ENCODE results near the gene TTL.
"Not testable (repeated sequence)": the region's sequence is repeated elsewhere in the genome, so short reads cannot be mapped to it uniquely, and the experiment has no call there.

Gene TTL

DNA sequence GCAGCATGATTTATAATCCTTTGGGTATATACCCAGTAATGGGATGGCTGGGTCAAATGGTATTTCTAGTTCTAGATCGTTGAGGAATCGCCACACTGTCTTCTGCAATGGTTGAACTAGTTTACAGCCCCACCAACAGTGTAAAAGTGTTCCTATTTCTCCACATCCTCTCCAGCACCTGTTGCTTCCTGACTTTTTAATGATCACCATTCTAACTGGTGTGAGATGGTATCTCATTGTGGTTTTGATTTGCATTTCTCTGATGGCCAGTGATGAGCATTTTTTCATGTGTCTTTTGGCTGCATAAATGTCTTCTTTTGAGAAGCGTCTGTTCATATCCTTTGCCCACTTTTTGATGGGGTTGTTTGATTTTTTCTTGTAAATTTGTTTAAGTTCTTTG lies 42.3 kb downstream of the TTL start:
- not testable (repeated sequence) for DNase-seq

DNA sequence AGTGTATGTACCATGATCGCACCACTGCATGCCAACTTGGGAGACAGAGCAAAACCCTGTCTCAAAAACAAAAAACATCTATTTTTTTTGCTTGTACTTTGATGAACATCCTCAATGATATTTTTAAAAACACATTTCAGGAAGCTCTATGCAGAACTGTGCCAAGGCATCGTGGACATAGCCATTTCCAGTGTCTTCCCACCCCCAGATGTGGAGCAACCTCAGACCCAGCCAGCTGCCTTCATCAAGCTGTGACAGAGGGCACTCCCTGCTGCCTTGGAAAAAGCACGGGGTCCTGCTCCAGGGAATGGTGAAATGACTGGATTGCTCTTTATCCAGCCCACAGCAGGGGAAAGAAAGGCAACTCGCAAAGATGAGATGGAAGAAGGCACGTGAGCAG lies 46.6 kb downstream of the TTL start:
- DNase-seq, result no peak

DNA sequence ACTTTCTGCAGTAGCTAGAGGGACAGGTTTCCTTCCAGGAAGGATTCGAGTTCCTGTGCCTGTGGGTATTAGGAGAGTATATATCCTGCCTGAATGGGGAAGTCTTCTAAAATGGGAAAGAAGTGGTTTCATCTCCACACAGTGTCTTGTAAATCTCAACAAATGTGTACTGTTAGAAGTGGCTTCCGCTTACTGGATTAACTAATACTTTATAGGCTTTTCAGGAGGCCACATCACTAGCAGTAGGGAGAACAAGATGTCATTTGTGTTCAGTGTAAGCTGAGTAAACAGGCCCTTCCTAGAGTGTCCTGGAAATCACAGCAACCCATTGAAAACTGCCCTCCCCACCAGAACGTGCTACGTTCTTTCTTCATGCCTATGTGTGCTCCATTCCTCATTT lies 47.8 kb downstream of the TTL start:
- DNase-seq, result no peak

DNA sequence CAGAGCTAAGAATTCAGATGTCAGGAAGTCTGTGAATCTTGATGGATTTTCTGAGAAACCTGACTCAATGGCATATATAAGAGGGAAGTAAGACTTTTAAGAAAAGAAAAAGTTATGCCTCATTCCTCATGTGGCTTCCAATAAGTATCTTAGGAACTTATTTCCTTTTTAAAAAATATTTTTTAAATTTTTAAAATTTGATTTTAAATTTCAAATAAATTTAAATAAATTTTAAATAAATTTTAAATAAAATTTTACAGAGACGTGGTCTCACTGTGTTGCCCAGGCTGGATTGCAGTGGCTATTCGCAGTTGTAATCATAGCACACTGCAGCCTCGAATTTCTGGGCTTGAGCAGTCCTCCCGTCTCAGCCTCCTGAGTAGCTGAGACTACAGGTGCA lies 48.8 kb downstream of the TTL start:
- no peak for DNase-seq

DNA sequence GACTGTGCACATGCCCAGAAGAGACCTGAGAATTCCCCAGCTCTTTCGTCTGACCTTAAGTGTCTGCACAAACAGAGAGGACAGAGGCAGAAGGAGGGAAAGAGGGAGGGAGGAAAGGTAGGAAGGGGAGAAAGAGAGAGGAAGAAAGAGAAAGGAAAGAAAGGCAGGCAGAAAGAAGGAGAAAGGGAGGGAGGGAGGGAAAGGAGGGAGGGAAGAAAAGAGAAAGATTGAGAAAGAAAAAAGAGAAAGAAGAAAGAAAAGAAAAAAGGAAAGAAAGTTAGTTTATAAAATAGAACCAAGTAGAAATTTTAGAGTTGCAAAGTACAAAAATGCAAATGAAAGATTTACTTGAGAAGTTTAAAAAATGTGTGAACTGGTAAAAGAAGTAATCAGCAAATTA lies 52.9 kb downstream of the TTL start:
- no peak for DNase-seq

DNA sequence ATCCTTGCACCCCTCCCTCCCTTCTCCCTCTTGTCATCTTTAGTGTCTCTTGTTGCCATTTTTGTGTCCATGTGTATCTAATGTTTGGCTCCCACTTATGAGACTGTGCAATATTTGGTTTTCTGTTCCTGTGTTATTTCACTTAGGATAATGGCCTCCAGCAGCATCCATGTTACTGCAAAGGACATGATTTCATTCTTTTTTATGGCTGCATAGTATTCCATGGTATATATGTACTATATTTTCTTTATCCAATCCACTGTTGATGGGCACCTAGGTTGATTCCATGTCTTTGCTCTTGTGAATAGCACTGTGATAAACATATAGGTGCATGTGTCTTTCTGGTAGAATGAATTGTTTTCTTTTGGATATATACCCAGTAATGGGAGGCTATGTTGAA lies 54.7 kb downstream of the TTL start:
- not testable (repeated sequence) for DNase-seq

DNA sequence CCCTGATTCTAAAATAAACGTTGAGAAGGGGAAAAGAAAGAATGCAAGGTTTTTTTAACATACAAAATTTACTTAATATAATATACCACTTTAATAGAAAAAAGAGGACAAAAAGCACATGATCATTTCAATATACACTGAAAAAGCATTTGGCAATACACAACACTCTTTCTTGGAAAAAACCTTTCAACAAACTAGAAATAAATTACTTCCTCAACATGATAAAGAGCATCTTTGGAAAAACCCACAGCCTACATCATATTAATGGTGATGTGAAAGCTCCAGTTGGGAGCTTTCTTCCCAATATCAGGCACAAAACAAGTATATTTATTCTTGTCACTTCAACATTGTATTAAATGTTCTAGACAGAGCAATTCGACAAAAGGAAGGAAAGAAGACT lies 57.4 kb downstream of the TTL start:
- no peak for DNase-seq

DNA sequence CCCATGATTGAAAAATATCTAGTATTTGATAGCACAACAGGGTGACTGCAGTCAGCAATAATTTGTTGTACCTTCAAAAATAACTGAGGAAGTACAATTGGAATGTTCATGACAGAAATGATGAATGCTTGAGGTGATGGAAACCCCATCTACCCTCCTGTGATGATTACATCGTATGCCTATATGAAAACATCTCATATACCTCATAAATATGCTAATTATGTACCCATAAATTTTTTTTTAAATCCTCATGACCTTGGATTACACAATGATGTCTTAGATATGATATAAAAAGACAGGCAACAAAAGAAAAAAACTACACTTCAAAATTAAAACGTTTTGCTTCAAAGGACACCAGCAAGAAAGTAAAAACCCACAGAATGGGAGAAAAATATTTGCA lies 59.0 kb downstream of the TTL start:
- no peak for DNase-seq

DNA sequence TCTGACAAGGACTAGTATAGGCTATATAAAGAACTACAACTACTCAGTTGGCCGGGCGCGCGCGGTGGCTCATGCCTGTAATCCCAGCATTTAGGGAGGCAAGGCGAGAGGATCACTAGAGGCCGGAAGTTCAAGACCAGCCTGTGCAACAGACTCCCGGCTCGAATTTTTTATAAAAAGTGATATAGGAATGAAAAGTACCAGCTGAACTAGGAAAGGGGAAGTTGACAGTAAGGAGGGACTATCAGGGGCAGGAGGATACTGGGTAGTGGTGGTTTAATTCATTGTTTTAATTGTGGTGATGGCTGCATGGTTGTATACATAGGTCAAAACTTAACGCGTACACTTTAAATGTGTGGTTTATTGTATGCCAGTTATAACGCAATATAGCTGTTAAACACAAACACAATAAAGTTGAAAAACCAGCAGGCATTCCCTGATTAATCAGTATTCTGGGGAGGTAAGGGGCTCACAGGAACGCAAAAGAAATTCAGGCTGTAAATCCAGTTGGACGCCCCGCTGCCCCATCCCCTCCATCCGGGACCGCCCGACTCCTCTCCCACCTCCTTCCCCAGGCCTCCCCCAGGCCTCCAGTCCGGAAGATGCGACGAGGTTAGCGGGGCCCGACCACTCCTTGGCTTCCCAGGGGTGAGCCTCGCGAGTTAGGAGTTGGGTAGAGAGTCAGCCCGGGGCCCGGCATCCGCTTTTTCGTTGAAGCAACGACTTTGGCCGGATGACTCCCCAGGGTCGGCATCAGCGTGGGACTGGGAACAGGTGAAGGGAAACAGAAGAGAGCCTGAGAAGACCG lies 59.6 kb downstream of the TTL start:
- DNase-seq, result peak; percentile 11 to 74

DNA sequence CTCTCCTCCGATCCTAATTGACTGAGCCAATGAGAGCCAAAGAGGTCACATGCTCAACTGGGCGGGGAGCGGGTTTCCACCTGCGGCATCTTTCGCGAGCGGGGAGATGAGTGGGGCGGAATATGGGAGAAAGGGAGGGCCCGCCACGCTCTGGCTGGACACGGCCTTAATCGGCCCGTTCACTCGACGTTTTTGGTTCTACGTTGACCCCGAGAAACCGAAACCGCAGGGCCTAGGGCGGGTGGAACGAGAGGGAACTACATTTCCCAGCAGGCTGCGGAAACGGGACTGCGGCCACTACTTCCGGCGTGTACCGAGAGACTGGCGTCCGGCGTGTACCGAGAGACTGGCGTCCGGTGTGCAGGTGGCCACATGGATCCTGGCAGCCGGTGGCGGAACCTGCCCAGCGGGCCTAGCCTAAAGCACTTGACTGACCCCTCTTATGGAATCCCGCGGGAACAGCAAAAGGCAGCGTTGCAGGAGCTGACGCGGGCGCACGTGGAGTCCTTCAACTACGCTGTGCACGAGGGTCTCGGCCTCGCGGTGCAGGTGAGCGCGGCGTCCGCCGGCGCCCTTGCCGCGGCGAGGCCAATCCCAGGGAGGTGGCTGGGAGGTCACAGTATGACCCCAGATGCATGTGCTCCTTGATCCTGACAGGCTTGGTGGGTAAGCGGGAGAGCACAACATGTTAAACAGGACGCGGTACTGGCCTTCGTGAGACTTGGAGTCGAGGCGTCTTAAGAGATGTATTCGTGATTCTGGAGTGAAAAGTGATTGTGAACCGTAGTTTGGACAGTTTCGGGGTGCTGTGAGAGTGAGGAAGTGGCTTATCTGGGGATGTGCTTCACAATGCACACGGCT lies 60.4 kb downstream of the TTL start, which contains the start of gene POLR1B:
TSS of gene POLR1B (plus strand) at position 343 of the 861 bp plus-strand sequence. CDS start at position 373, 30 bp downstream.
- DNase-seq, result peak; percentile 46 to 96

DNA sequence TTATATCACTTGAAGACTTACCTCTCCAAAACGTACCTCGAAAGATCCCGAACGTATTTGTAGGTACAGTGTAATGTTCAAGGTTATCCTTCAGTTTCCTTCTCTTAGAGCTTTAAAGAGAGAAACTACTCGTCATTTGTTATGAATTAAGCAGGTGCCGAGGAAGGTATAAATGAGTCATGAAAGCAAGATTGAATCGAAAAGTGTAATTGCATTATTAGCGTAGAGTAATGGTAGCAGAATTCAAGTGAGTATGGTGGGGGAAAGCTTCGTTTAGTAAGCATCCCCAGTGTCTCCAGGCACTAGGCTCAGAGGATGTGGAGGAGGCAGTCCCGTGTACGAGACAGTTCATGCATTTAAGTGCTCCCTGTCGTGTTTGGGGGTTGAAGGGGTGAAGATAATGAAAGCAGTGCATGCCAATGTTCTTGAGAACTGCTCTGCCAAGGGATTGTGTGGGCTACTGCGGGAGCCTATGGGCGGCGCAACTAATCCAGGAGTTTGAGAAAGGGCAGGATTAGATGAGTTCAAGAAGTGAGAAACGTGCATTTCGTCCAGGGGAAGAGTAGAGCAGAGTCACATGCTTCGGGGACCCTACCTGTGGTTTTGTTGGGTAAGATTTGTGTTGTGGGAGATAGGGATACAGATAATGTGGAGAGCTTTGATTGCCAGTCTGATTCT lies 61.2 kb downstream of the TTL start:
- DNase-seq, result no peak

DNA sequence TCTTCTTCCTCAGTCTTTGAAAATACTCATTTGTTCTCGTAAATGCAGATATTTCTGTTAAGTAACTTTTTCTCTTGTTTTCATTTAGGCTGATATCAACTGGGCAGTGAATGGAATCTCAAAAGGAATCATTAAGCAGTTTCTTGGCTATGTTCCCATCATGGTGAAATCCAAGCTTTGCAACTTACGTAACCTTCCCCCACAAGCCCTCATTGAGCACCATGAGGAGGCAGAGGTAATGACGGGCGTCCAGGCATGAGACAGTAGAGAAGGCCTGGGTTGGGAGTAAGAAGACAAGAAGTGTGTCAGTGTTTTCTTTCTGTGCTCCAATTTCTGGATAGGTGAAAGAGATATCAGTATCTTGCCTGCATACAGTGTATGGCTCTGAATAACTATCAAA lies 65.4 kb downstream of the TTL start:
- DNase-seq, result no peak

DNA sequence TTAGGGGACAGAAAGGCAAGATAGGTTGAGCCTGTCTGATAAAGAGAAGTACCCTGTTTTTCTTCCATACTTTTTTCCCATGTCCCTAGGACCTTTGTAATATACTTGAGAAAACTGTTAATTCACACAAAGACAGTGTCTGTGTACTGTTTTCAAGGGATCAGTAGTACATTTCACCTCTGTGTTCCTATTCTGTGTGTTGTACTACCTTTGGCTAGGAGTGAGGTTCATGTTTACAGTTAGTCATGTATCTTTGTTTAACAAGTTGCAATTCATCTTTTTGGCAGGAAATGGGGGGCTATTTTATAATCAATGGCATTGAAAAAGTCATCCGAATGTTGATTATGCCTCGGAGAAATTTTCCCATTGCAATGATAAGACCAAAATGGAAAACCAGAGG lies 67.0 kb downstream of the TTL start:
- DNase-seq, result no peak

DNA sequence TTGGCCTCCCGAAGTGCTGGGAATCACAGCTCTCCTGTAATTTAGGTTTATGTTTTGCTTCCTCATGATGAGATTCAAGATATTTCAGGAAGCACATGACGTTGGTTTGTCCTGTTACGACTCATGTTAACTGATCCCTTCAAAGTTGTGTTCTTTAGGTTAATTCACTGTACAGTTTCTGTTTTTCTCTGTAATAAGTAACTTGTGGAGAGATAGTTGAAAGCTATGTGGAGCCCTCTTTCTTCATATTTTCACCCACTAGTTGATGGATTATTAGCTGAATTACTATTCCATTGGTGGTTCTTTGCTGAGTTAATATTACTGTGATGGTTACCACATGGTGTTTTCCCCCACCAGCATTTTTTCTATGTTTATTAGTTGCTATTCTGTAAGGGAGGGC lies 84.1 kb downstream of the TTL start:
- no peak for DNase-seq

DNA sequence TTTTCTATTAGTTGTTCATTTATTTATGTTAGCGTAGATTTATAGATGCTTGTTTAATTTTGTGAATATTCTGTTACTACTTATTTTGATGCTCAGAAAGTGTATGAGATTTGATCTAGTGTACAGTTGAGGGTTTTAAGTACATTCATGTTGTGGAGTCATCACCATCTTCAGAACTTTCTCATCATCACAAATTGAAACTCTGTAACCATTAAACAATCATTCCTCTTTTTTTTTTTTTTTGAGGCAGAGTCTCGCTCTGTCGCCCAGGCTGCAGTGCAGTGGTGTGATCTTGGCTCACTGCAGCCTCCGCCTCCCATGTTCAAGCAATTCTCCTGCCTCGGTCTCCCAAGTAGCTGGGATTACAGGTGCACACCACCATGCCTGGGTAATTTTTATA lies 84.6 kb downstream of the TTL start:
- DNase-seq, result not testable (repeated sequence)

DNA sequence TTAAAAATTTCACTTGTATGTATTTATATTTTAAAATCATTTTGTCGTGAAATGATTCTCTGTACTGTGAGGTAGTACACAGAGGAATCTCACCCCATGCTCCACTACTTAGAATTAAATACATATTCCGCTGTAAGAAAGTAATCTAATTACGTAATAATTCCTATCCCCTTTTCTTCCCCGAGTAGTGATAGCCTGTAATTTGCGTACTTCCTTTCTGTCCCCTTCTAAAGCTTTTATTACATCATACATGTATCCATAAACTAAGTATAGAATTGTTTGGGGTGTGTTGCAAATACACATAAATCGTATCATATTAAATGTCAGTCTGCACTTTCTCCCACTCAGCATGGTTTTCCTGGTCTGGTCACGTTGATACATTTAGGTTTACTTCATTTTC lies 90.0 kb downstream of the TTL start:
- DNase-seq, result no peak

DNA sequence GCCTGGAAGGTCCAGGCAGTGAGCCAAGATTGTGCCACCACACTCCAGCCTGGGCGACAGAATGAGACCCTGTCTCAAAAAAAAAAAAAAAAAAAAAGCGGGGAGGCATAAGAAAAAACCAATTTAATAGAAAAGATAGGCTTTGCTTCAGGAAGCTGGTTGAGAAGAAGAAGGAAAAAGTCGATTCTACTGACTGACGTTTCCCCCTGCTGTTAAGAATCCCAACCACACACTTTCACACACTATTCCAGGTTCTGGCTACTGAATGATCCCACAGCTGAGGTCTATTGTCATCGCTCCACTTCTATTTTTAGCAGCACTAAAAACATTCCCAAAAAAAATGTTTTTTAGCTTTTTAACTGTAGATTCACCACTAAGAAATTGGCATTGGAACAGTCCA lies 95.8 kb downstream of the TTL start:
- no peak for DNase-seq

DNA sequence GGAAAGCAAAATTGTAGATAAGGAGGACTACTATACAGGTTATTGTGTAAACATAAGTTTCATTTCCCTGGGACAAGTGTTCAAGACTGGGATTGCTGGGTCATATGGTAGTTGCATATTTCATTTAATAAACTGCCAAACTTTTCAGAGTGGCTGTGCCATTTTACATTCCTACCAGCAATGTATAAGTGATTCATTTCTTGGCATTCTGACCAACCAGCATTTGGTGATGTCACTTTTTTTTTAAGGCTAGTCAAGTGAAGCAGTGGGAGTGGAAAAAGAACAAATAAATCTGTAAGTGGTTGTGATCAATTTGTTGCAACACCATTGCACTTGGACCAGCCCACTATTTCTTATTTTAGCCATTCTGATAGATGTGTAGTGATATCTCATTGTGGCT lies 97.3 kb downstream of the TTL start:
- DNase-seq, result no peak

DNA sequence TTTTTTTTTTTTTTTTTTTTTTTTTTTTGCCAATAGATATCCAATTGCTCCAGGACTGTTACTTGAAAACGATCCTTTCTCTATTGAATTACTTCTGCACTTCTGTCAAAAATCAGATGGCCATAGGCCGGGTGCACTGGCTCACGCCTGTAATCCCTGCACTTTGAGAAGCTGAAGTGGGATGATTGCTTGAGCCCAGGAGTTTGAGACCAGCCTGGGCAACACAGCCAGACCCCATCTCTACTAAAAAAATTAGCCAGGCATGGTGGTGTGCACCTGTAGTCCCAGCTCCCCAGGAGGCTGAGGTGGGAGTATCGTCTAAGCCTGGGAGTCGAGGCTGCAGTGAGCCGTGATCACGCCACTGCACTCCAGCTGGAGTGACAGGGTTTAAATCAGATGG lies 98.1 kb downstream of the TTL start:
- no peak for DNase-seq

DNA sequence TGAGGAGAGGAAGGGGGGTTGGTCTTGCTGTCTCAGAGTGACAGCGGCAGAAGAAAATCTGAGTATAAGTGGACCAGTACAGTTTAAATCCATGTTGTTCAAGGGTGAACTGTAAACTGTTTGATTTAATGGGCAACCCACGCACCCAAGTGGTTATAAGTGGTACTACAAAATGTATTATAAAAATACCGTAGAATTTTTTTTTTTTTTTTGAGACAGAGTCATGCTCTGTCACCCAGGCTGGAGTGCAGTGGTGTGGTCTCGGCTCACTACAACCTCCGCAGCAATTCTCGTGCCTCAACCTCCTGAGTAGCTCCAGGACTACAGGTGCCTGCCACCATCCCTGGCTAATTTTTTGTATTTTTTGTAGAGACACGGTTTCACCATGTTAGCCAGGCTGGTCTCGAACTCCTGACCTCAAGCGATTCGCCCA lies 100.4 kb downstream of the TTL start:
- peak in 1 of 2 donors; percentile 50 for DNase-seq

DNA sequence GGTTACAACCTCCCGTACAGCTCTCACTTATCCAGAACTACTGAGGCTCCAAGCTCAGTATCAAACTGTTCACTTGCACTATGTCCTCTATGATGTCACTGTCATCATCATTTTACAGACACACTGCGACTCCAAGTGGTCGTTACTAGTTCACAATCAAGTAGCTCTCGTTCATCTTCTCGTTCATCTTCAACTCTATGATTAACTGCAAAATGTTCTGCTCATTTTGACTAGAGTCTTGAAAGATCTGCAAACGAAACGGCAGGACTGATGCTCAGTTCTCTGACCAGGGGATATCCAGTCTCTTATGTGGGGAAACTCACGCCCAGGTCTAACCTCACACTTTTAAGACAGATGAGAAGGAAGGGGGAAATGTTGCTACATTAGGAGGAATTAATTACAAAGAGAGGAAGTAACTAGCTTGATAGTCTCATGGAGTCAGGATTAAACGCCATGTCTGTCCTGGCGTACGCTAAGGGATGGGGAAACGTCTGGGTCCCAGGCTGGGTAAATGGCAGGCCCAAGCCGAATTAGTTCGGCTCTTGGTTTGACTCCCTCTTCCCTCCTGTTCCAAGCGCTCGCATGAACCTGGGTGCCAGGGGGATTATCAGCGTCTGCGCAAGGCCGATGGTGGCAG lies 101.7 kb downstream of the TTL start:
- no peak for DNase-seq

DNA sequence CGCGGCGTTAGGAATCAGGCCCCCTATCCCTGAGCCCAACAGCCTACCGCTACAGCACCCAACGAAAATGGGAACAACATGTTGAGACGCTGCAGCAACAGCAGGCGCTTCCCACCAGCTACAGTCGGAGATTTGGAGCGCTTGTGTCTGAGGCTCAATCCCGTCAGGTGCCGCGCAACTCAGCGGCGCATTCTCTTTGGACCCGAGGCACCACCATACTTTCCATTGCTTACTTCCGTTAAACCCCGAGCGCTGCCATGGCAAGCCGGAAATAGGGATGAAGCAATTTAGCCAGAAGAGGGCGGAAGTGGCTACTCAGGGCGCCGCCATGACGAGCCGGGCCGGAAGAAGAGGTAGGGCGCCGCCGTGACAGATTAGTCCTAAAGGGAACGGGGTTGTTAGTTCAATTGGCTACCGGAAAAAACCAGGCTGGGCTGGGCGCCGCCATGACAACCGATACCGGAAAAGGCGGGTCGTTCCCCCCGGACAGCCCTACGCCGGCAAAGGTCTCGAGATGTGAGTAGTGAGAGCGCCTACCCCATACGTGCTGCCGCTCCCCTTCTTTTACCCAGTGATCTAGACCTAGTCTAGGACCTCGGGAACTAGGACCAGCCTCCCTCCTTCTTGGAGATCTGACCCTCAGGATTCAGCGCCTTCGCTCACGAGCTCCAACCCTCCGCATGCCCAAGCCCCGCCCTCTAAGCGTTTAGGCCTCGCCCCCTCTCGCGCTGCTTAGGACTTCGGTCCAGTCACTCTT lies 102.4 kb downstream of the TTL start, which contains the start of gene CHCHD5:
TSS of gene CHCHD5 (plus strand) at position 476 of the 757 bp plus-strand sequence. CDS start at position 515, 39 bp downstream.
- DNase-seq, result peak; percentile 82 to 96

Data from bone marrow (tissue), 2 donors.